GM10248 (cell line): ENCODE measurements around the gene SEC14L6.

ENCODE experiments used
- CTCF ChIA-PET: fragments of 300-600 bp; sonication (Branson Sonifier 250); formaldehyde crosslinking; extraction: SDS; loops from one replicate; lab custom pipeline; 2021; ENCODE audit warnings: antibody characterized with exemption; lab: Yijun Ruan, JAX
- POLR2A ChIA-PET: fragments of 350-650 bp; sonication (Branson Sonifier 250); formaldehyde crosslinking; extraction: SDS; loops from one replicate; lab custom pipeline; 2020; ENCODE audit warnings: antibody characterized with exemption; lab: Yijun Ruan, JAX
- DNase-seq: peaks from one replicate; pipeline ENCODE4 v3.0.0; 2012; ENCODE audit errors: extremely low spot score
- TF ChIP-seq, protein P1 (sequence below): IDR thresholded peaks from 2 replicates; pipeline ENCODE4 v1.5.1; 2012; ENCODE audit warnings: mild to moderate bottlenecking, low read depth; ENCODE audit errors: extremely low read depth, missing control alignments, control extremely low read depth

Gene SEC14L6

DNA sequence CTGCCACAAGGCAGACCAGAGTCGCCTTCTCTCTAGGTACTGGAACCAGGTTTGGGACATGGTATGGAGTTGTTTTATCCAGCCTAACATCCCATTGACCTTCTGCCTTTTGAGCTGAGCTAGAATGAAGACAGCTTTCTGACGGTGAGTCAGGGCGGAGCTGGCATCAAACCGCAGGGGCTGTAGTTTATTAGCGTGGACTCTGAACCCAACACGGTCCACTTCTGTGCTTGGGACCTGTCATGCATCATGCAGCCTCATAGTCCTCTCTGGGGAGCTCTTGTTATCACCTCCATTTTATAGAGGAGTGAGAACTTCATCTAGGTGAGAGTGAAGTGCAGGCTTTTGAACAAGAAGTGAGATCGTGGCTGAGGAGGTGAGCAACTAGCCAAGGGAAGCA is 19.6 kb upstream of the SEC14L6 start:
- no peak for DNase-seq
- POLR2A ChIA-PET: no interaction called here
- TF ChIP-seq, protein P1, sequence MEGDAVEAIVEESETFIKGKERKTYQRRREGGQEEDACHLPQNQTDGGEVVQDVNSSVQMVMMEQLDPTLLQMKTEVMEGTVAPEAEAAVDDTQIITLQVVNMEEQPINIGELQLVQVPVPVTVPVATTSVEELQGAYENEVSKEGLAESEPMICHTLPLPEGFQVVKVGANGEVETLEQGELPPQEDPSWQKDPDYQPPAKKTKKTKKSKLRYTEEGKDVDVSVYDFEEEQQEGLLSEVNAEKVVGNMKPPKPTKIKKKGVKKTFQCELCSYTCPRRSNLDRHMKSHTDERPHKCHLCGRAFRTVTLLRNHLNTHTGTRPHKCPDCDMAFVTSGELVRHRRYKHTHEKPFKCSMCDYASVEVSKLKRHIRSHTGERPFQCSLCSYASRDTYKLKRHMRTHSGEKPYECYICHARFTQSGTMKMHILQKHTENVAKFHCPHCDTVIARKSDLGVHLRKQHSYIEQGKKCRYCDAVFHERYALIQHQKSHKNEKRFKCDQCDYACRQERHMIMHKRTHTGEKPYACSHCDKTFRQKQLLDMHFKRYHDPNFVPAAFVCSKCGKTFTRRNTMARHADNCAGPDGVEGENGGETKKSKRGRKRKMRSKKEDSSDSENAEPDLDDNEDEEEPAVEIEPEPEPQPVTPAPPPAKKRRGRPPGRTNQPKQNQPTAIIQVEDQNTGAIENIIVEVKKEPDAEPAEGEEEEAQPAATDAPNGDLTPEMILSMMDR: no peak
- CTCF ChIA-PET: interaction anchor here (1.2 to 1.7 kb wide), 3 partner anchors 14 to 189 kb away, joined by 3 to 4 read pairs (median 3); no protein-coding TSS in a partner anchor

GRCh38 chr22:30565341-30565740 is 18.8 kb upstream of the SEC14L6 start:
- no peak for DNase-seq
- ChIA-PET POLR2A (interaction anchor here (0.5 kb wide), 1 partner anchor 42 kb away, joined by 5 read pairs; the partner anchor contains the start of gene TCN2), CTCF (interaction anchor here (1.2 to 1.7 kb wide), 4 partner anchors 13 to 190 kb away, joined by 3 to 4 read pairs (median 3); no protein-coding TSS in a partner anchor)
- TF ChIP-seq, protein P1: no peak

GRCh38 chr22:30564761-30565119 is 18.2 kb upstream of the SEC14L6 start:
- POLR2A ChIA-PET: interaction anchor here (0.5 kb wide), 1 partner anchor 42 kb away, joined by 5 read pairs; the partner anchor contains the start of gene TCN2
- DNase-seq: no peak
- CTCF ChIA-PET: interaction anchor here (1.2 to 1.7 kb wide), 4 partner anchors 12 to 190 kb away, joined by 3 to 4 read pairs (median 3); no protein-coding TSS in a partner anchor
- TF ChIP-seq, protein P1: no peak

GRCh38 chr22:30564045-30564760 is 17.7 kb upstream of the SEC14L6 start:
- POLR2A ChIA-PET: no interaction called here
- DNase-seq: no peak
- TF ChIP-seq, protein P1: no peak
- CTCF ChIA-PET: interaction anchor here (1.5 kb wide), 1 partner anchor 41 kb away, joined by 3 read pairs; no protein-coding TSS in a partner anchor

- no peak for DNase-seq
- POLR2A ChIA-PET: no interaction called here
- TF ChIP-seq, protein P1: no peak
- CTCF ChIA-PET: interaction anchor here (0.8 to 1.2 kb wide), 3 partner anchors 9 to 523 kb away, joined by 3 read pairs; no protein-coding TSS in a partner anchor
Measured at GRCh38 chr22:30562366-30562765, 15.8 kb upstream of the SEC14L6 start.

DNA sequence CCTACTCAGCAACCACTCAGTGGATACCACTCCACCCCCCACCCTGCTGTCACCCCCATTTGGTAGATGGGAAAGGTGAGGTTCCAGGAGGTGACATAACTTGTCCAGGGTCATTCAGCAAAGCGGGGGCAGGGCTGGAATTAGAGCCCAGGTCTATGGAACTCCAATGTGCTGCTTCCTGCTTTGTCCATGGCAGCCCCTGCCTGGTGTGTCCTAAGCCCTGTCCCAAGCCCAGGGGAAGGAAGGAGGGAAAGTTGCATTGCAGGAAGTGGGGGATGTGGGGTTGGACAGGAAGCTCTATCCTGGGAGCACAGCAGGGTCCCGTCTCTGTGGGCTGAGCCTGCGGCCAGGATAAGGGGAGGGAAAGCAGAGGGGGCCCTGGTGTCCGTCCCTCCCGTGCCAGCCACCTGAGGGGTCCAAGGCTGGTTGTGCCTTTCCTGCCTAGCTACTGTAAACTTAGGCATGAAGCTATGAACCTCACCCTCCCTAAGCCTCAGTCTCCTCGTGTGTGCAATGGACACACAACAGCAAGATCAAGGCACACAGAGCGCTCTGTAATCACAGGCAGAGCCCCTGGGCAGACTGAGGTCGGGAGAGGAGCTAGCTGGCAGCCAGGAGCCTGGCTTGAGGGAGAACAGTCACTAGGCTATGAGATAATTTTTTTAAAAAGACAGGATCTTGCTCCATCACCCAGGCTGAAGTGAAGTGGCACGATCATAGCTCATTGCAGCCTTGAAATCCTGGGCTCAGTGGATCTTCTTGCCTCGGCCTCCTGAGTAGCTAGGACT is 15.1 kb upstream of the SEC14L6 start:
- TF ChIP-seq, protein P1: no peak
- DNase-seq: no peak
- ChIA-PET CTCF (interaction anchor here (0.6 to 1.1 kb wide), 4 partner anchors 8 to 44 kb away, joined by 3 read pairs; no protein-coding TSS in a partner anchor), POLR2A (no interaction called here)
